Left lobe of liver (tissue), 2 donors: ENCODE measurements around the gene NAA30. TPM values are rescaled to one million over a fixed set of nuclear protein-coding genes. Genes with fewer than 3 reads are reported as not detected.

Source experiments
- ATAC-seq: fragments of 200-7000 bp; cut with Tn5 transposase; one replicate; pipeline ENCODE4 v1.9.1; 2020; ENCODE audit warnings: mild to moderate bottlenecking, moderate library complexity
- DNase-seq: peaks from one replicate; pipeline ENCODE4 v3.0.0-alpha.2; 2020; ENCODE audit warnings: low spot score
- total RNA-seq: library from RNA; stranded (reverse); gene quantifications from one replicate; pipeline ENCODE4 v1.2.1, GENCODE V29; 2021
- donor health status: DM: no; HTN: no; CAD: no; lungs with moderate emphysema.
- donor health status: DM: no; HTN: yes; CAD: no.

Gene NAA30
- total RNA-seq, 1 donor from 2014 or later, result 9.0 TPM

- DNase-seq, result no peak
These were observed 1.3 kb downstream of the NAA30 start for GRCh38 chr14:57391517-57392195.

GRCh38 chr14:57392830-57393229 lies 2.4 kb downstream of the NAA30 start:
- ATAC-seq, result no peak
- no peak for DNase-seq

More at GRCh38 chr14:57391517-57392195, 1.3 kb downstream of the NAA30 start:
- ATAC-seq, result no peak

- no peak for DNase-seq
- no peak for ATAC-seq
These were observed 10.4 kb downstream of the NAA30 start for GRCh38 chr14:57400556-57401494.

- ATAC-seq, result peak; percentile 45
- no peak for DNase-seq
These were observed 11.1 kb downstream of the NAA30 start for GRCh38 chr14:57401501-57401900.

GRCh38 chr14:57402173-57402852 lies 11.9 kb downstream of the NAA30 start:
- DNase-seq (no peak), ATAC-seq (peak; percentile 42)

GRCh38 chr14:57403521-57403864 lies 13.1 kb downstream of the NAA30 start:
- ATAC-seq (no peak), DNase-seq (no peak)

- DNase-seq, result no peak
- no peak for ATAC-seq
These were observed 15.2 kb downstream of the NAA30 start for GRCh38 chr14:57405562-57405961.

- ATAC-seq, result no peak
These were observed 17.7 kb downstream of the NAA30 start for GRCh38 chr14:57408037-57408436.

GRCh38 chr14:57408634-57409033 lies 18.2 kb downstream of the NAA30 start:
- DNase-seq, result no peak

More at GRCh38 chr14:57408037-57408436, 17.7 kb downstream of the NAA30 start:
- no peak for DNase-seq

GRCh38 chr14:57412341-57412740 lies 22.0 kb downstream of the NAA30 start:
- ATAC-seq, result no peak
- DNase-seq, result no peak

More at GRCh38 chr14:57408634-57409033, 18.2 kb downstream of the NAA30 start:
- ATAC-seq, result peak; percentile 23

GRCh38 chr14:57413849-57414248 lies 23.5 kb downstream of the NAA30 start:
- no peak for ATAC-seq
- no peak for DNase-seq

GRCh38 chr14:57417228-57417627 lies 26.8 kb downstream of the NAA30 start:
- ATAC-seq (no peak), DNase-seq (no peak)

GRCh38 chr14:57418999-57419398 lies 28.6 kb downstream of the NAA30 start:
- DNase-seq, result no peak
- ATAC-seq, result no peak

- no peak for DNase-seq
These were observed 29.6 kb downstream of the NAA30 start for GRCh38 chr14:57420033-57420432.

GRCh38 chr14:57420986-57421385 lies 30.6 kb downstream of the NAA30 start:
- DNase-seq, result no peak
- ATAC-seq, result no peak

More at GRCh38 chr14:57420033-57420432, 29.6 kb downstream of the NAA30 start:
- ATAC-seq, result no peak

GRCh38 chr14:57435923-57436322 lies 45.5 kb downstream of the NAA30 start:
- DNase-seq (no peak), ATAC-seq (no peak)

GRCh38 chr14:57461777-57462320 lies 71.5 kb downstream of the NAA30 start:
- DNase-seq, result no peak
- no peak for ATAC-seq

GRCh38 chr14:57462551-57462950 lies 72.2 kb downstream of the NAA30 start:
- no peak for DNase-seq
- no peak for ATAC-seq

- no peak for DNase-seq
- ATAC-seq, result no peak
These were observed 73.8 kb downstream of the NAA30 start for GRCh38 chr14:57464008-57464730.
